COLO668 (cell line): ENCODE results near the gene HMOX2.
A peak's percentile ranks its signal among the peaks of the same experiment; 100 is the strongest.

ENCODE experiments used
- DNase-seq: peaks from one replicate; lab custom pipeline; 2025; ENCODE audit not compliant: unreplicated experiment; lab: John Stamatoyannopoulos, UW

HMOX2 gene

GRCh38 chr16:4475880-4476788 is at the start of gene HMOX2:
HMOX2 (plus strand) TSS chr16:4476398; CDS start chr16:4505525, 29,127 bp downstream.
- DNase-seq = peak; percentile 96

- DNase-seq = no peak
Observed at GRCh38 chr16:4426722-4427372, 49.4 kb upstream of the HMOX2 start.

GRCh38 chr16:4428500-4428899 is 47.7 kb upstream of the HMOX2 start:
- no peak for DNase-seq

- no peak for DNase-seq
Observed at GRCh38 chr16:4431023-4431422, 45.2 kb upstream of the HMOX2 start.

- DNase-seq = no peak
Observed at GRCh38 chr16:4433228-4433627, 43.0 kb upstream of the HMOX2 start.

GRCh38 chr16:4433914-4434787 is 42.0 kb upstream of the HMOX2 start:
- no peak for DNase-seq

GRCh38 chr16:4435337-4436067 is 40.7 kb upstream of the HMOX2 start:
- no peak for DNase-seq

- no peak for DNase-seq
Observed at GRCh38 chr16:4437366-4437765, 38.8 kb upstream of the HMOX2 start.

- no peak for DNase-seq
Observed at GRCh38 chr16:4442371-4442770, 33.8 kb upstream of the HMOX2 start.

- DNase-seq = no peak
Observed at GRCh38 chr16:4443271-4443670, 32.9 kb upstream of the HMOX2 start.

- DNase-seq = no peak
Observed at GRCh38 chr16:4443986-4444385, 32.2 kb upstream of the HMOX2 start.

- DNase-seq = no peak
Observed at GRCh38 chr16:4450430-4450829, 25.8 kb upstream of the HMOX2 start.

GRCh38 chr16:4450931-4451519 is 25.2 kb upstream of the HMOX2 start:
- DNase-seq = no peak

- DNase-seq = no peak
Observed at GRCh38 chr16:4452674-4453073, 23.5 kb upstream of the HMOX2 start.

GRCh38 chr16:4454623-4455022 is 21.6 kb upstream of the HMOX2 start:
- DNase-seq = no peak

- no peak for DNase-seq
Observed at GRCh38 chr16:4455081-4455480, 21.1 kb upstream of the HMOX2 start.

- DNase-seq = no peak
Observed at GRCh38 chr16:4455951-4456350, 20.2 kb upstream of the HMOX2 start.

- DNase-seq = no peak
Observed at GRCh38 chr16:4460936-4461249, 15.3 kb upstream of the HMOX2 start.

GRCh38 chr16:4461250-4462085 is 14.7 kb upstream of the HMOX2 start:
- no peak for DNase-seq
